GM21526 (cell line): Measurements from ENCODE around the gene EML6.
"Not testable (repeated sequence)": the region's sequence is repeated elsewhere in the genome, so short reads cannot be mapped to it uniquely, and the experiment has no call there.

Experiments
- ATAC-seq: cut with Tn5 transposase; IDR thresholded peaks from one replicate; pipeline ENCODE4 v1.9.1; 2021; ENCODE audit warnings: moderate library complexity; ENCODE audit not compliant: unreplicated experiment, low FRiP score

Gene EML6

GRCh38 chr2:54979321-54980044 lies 256.0 kb downstream of the EML6 start:
- ATAC-seq = no peak

GRCh38 chr2:54981385-54981784 lies 257.9 kb downstream of the EML6 start:
- ATAC-seq = no peak

- ATAC-seq = no peak
Observed at GRCh38 chr2:54983345-54984220, 260.1 kb downstream of the EML6 start.

GRCh38 chr2:54984476-54984875 lies 261.0 kb downstream of the EML6 start:
- ATAC-seq = no peak

- no peak for ATAC-seq
Observed at GRCh38 chr2:54986264-54986663, 262.8 kb downstream of the EML6 start.

- no peak for ATAC-seq
Observed at GRCh38 chr2:54988612-54989011, 265.1 kb downstream of the EML6 start.

GRCh38 chr2:54990694-54991093 lies 267.2 kb downstream of the EML6 start:
- ATAC-seq = not testable (repeated sequence)

- no peak for ATAC-seq
Observed at GRCh38 chr2:54995553-54995952, 272.1 kb downstream of the EML6 start.

- no peak for ATAC-seq
Observed at GRCh38 chr2:54997826-54998225, 274.4 kb downstream of the EML6 start.

- no peak for ATAC-seq
Observed at GRCh38 chr2:54999182-54999581, 275.7 kb downstream of the EML6 start.

- no peak for ATAC-seq
Observed at GRCh38 chr2:55000341-55000740, 276.9 kb downstream of the EML6 start.

GRCh38 chr2:55001716-55002115 lies 278.3 kb downstream of the EML6 start:
- no peak for ATAC-seq

- ATAC-seq = no peak
Observed at GRCh38 chr2:55003706-55004639, 280.5 kb downstream of the EML6 start.

GRCh38 chr2:55006306-55006705 lies 282.8 kb downstream of the EML6 start:
- no peak for ATAC-seq

GRCh38 chr2:55009277-55010060 lies 286.0 kb downstream of the EML6 start:
- ATAC-seq = no peak

GRCh38 chr2:55010149-55010591 lies 286.7 kb downstream of the EML6 start:
- peak; percentile 91 for ATAC-seq

GRCh38 chr2:55010915-55011314 lies 287.5 kb downstream of the EML6 start:
- ATAC-seq = no peak

GRCh38 chr2:55011831-55012671 lies 288.6 kb downstream of the EML6 start:
- no peak for ATAC-seq
